Lower lobe of right lung (tissue), 2 donors: ENCODE data around the gene NKD2. TPM values are rescaled to one million over a fixed set of nuclear protein-coding genes. Genes with fewer than 3 reads are reported as not detected.

Experiments
- ATAC-seq, 2 donors: fragments of 200-7000 bp; cut with Tn5 transposase; one replicate each; pipeline ENCODE4 v1.9.1; 2020 to 2022; ENCODE audit warnings: mild to moderate bottlenecking in 2 of 2, moderate library complexity in 2 of 2
- DNase-seq: peaks from one replicate; pipeline ENCODE4 v3.0.0-alpha.2; 2020
- H3K27ac ChIP-seq: fragments of 200-600 bp; one replicate; pipeline ENCODE4 v1.8.0; 2022
- H3K27me3 ChIP-seq: fragments of 200-600 bp; one replicate; pipeline ENCODE4 v1.8.0; 2022; ENCODE audit warnings: low read depth
- H3K36me3 ChIP-seq: fragments of 200-600 bp; one replicate; pipeline ENCODE4 v1.8.0; 2022; ENCODE audit warnings: mild to moderate bottlenecking
- H3K4me1 ChIP-seq: fragments of 200-600 bp; one replicate; pipeline ENCODE4 v1.8.0; 2022
- H3K4me3 ChIP-seq: fragments of 200-600 bp; one replicate; pipeline ENCODE4 v1.8.0; 2022; ENCODE audit warnings: mild to moderate bottlenecking
- H3K9me3 ChIP-seq: fragments of 200-600 bp; one replicate; pipeline ENCODE4 v1.8.0; 2022
- intact Hi-C: fragments of 100-400 bp; cut with DNase I; formaldehyde crosslinking; loops from one replicate; pipeline ENCODE4 v1.11.0; 2022
- total RNA-seq: library from RNA; stranded (reverse); fragmentation: NEBNext Ultra II Directional; extraction: Animal tissue kit (Norgen Biotek cat#: 25700); gene quantifications from one replicate; pipeline ENCODE4 v1.2.1, GENCODE V29; 2021
- TF ChIP-seq, protein P1 (sequence below): fragments of 200-600 bp; IDR thresholded peaks from one replicate; pipeline ENCODE4 v1.8.0; 2022; ENCODE audit warnings: antibody characterized with exemption, mild to moderate bottlenecking
- donor health status: DM: no; HTN: yes; CAD: no; lungs with severe emphysema.

The NKD2 gene
- total RNA-seq, 1 donor from 2014 or later = 24.1 TPM

DNA sequence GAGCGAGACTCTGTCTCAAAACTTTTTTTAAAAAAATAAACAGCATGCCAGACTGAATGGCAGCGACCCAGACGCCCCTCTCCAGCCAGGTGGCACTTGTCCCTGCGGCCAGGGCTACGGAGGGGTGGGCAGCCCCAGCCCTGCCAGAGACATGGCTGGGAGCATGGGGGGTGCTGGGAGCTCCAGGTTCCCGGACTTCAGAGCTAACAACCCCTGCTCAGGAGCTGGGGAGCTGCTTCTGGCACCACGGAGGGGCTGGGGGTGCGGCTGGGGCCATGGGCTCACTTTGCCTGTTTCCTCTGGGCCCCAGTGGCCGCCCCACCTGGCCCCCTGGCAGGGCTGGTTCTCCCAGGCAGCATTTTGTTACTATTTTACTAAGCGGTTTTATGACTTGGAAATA is 53.3 kb downstream of the NKD2 start:
- Histone ChIP-seq H3K27me3 (no peaks in the 10 kb centered on the region), H3K27ac (no peak overlapping the region), H3K36me3 (peaks cover 70% of the 10 kb centered on the region), H3K4me1 (no peaks in the 10 kb centered on the region), H3K9me3 (no peaks in the 10 kb centered on the region), H3K4me3 (no peak overlapping the region)
- TF ChIP-seq, protein P1, sequence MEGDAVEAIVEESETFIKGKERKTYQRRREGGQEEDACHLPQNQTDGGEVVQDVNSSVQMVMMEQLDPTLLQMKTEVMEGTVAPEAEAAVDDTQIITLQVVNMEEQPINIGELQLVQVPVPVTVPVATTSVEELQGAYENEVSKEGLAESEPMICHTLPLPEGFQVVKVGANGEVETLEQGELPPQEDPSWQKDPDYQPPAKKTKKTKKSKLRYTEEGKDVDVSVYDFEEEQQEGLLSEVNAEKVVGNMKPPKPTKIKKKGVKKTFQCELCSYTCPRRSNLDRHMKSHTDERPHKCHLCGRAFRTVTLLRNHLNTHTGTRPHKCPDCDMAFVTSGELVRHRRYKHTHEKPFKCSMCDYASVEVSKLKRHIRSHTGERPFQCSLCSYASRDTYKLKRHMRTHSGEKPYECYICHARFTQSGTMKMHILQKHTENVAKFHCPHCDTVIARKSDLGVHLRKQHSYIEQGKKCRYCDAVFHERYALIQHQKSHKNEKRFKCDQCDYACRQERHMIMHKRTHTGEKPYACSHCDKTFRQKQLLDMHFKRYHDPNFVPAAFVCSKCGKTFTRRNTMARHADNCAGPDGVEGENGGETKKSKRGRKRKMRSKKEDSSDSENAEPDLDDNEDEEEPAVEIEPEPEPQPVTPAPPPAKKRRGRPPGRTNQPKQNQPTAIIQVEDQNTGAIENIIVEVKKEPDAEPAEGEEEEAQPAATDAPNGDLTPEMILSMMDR = no peak
- no peak for ATAC-seq
- intact Hi-C loops = no loop called here
- DNase-seq = no peak

DNA sequence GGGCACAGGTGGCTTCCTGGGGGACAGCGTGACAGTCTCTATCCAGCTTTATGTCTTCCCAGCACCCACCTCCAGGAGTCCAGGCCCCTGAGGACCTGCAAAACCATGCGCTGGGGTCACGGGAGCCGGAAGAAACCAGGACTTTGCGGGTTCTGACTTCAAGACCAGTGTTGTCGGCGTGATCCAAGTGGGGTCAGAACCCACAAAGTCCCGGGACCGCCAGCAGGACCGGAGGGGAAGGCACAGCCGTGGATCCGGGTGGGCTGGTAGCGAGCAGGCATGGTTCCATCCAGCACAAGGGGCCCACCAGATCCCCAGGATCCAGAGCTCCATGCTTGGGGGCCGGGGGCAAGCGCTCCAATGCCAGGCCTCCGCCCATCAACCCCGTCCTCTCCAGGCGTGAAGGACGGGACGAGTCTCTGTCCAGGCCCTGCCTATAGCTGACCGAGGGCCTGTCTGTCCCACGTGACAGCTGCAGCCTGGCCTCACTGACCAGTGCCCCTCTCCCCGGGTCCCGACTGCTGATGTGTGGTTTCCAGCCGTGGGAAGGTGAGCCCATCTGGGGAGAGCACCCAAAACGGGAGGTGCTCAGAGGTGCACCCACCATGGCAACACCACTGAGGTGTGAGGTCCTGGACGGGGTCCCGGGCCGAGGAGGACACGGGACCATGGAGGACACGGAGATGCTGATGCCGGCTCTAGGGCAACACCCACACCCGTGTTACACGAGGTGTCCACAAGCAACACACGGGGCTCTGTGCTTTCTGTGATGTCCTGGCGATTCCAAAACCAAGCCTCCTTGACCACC is 54.4 kb downstream of the NKD2 start:
- intact Hi-C loops = no loop called here
- no peak for ATAC-seq
- TF ChIP-seq, protein P1 = no peak
- peaks cover 72% of the 10 kb centered on the region for H3K36me3 ChIP-seq
- H3K27ac ChIP-seq = no peak overlapping the region
- H3K4me1 ChIP-seq = no peaks in the 10 kb centered on the region
- no peaks in the 10 kb centered on the region for H3K9me3 ChIP-seq
- H3K27me3 ChIP-seq = no peaks in the 10 kb centered on the region
- H3K4me3 ChIP-seq = no peak overlapping the region
- no peak for DNase-seq

DNA sequence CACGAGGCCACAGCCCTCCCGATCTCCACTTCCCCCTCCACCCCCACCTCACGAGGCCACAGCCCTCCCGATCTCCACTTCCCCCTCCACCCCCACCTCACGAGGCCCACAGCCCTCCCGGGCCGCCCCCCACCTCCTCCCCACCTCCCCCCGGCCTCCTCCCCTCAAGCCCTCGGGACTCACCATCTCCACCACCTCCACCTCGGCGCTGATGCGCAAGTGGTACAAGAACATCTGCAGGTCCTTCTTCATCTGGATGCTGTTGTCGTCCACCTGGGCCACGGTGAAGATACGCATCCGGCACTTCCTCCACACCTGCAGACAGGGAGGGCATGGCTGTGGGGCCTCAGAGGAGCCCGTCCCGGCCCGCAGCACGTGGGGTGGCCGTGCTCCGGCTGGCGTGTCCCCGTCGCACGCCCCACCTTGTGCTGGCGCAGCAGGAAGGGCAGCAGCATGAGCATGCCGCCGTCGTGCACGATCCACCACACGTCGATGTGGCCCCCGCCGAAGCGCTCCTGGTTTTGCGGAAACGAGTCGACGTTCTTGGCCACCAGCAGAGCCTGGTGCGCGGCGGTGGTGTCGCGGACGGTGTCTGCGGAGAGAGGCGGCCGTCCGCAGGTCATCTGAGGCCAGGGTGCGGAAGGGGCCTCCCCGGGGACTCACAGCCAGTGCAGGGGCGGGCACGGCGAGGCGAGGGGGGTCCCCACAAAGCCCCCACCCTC is 55.2 kb downstream of the NKD2 start:
- ATAC-seq = no peak
- Histone ChIP-seq H3K27ac (no peak overlapping the region), H3K4me1 (no peaks in the 10 kb centered on the region), H3K27me3 (no peaks in the 10 kb centered on the region), H3K4me3 (no peak overlapping the region), H3K9me3 (no peaks in the 10 kb centered on the region), H3K36me3 (peaks cover 71% of the 10 kb centered on the region)
- TF ChIP-seq, protein P1 = no peak
- intact Hi-C loops = no loop called here
- DNase-seq = no peak

DNA sequence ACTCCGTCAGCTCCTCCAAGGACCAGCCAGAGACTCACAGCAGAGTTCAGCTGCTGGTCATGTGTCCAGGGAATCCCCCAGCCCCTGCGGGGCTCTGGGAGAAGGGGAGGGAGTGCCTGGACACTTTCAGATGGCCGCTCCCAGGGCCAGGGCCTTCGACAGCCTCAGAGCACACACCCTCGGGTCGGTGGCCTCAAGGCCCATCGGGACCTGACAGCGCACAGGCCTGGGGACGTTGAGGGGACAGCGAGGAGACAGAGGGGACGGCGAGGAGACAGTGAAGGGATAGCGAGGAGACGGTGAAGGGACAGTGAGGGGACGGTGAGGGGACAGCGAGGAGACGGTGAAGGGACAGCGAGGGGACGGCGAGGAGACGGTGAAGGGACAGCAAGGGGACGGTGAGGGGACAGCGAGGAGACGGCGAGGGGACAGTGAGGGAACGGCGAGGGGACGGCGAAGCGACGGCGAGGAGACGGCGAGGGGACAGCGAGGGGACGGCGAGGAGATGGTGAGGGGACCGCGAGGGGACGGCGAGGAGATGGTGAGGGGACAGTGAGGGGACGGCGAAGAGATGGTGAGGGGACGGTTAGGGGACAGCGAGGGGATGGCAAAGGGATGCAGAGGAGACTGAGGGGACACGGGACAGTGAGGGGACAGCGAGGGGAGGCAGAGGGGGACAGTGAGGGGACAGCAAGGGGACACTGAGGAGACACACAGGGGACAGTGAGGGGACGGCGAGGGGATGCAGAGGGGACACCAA is 56.0 kb downstream of the NKD2 start:
- ATAC-seq (no peak), DNase-seq (no peak)
- peaks cover 71% of the 10 kb centered on the region for H3K36me3 ChIP-seq
- TF ChIP-seq, protein P1 = no peak
- no peak overlapping the region for H3K27ac ChIP-seq
- H3K9me3 ChIP-seq = no peaks in the 10 kb centered on the region
- no peak overlapping the region for H3K4me3 ChIP-seq
- H3K4me1 ChIP-seq = no peaks in the 10 kb centered on the region
- intact Hi-C loops = no loop called here
- H3K27me3 ChIP-seq = no peaks in the 10 kb centered on the region

DNA sequence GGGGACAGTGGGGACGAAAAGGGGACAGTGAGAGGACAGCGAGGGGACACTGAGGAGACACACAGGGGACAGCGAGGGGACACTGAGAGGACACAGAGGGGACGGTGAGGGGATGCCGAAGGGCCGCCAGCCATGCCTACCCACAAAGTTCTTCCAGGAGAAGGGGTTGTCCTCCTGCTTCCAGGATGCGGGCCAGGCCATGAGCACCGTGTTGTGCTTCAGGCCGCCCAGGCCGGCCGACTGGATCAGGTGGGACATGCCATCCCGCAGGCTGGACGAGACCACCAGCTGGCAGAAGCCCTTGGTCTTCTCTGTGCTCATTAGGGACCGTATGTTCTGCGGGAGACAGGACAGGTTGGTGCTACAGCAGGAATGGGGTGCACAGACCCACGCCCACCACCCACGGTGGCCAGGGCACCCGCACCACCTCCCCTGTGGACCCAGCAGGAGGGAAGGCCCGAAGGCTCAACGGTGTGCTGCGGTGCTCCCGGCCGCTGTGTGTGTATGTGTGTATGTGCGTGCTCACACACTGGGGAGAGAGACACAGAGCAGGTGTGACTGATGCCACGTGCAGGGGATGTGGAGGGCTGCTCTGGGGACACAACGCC is 56.6 kb downstream of the NKD2 start:
- H3K27me3 ChIP-seq = no peaks in the 10 kb centered on the region
- TF ChIP-seq, protein P1 = no peak
- no peaks in the 10 kb centered on the region for H3K9me3 ChIP-seq
- peaks cover 67% of the 10 kb centered on the region for H3K36me3 ChIP-seq
- DNase-seq = no peak
- H3K4me1 ChIP-seq = no peaks in the 10 kb centered on the region
- ATAC-seq = no peak
- H3K4me3 ChIP-seq = no peak overlapping the region
- intact Hi-C loops = no loop called here
- no peak overlapping the region for H3K27ac ChIP-seq
